IPS-18c (cell line): ENCODE data around the gene RBM20.

Source experiments
- H3K4me3 ChIP-seq: 2 replicates; pipeline ENCODE4 v1.7.0; 2013; ENCODE audit warnings: low read depth, mild to moderate bottlenecking, low read length, moderate library complexity; ENCODE audit not compliant: insufficient read depth
- H3K9me3 ChIP-seq: one replicate; pipeline ENCODE4 v1.6.1; 2013; ENCODE audit warnings: mild to moderate bottlenecking, low read length, moderate library complexity; ENCODE audit not compliant: control insufficient read depth, insufficient read depth

Gene RBM20

GRCh38 chr10:110813743-110814472 lies 169.8 kb downstream of the RBM20 start:
- Histone ChIP-seq H3K4me3 (no peak overlapping the region), H3K9me3 (no peaks in the 10 kb centered on the region)

DNA sequence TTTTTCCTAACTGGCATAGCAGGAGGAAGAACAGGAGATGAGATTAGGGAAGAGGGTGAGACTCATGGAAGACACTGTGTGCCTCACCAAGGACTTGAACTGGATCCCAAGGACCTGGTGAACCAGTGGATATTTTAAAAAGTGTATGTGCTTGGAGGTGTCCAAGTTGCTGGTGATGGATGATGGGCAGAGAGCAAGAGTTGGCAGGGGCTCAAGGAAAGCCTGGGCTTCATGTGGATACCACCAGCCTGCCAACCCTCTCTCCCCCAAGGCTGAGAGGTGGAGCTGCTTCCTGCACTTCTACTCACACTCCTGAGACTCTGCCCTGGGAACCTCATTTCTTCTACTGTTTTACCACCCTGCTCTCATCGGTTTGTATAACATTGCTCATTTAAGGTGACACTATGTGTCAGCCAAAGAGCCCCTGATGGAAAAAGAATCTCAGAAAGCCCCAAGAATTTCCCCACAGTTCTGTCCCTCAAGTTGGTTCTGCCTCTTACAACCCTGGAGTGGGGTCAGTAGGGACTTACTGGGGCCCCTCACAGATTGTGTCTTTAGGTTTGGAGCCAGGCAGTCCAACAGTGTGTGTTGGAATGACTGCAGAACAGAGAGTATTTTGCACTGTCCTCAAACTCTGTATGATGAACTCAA lies 171.3 kb downstream of the RBM20 start:
- Histone ChIP-seq H3K9me3 (no peaks in the 10 kb centered on the region), H3K4me3 (no peak overlapping the region)

GRCh38 chr10:110817614-110818013 lies 173.5 kb downstream of the RBM20 start:
- Histone ChIP-seq H3K4me3 (no peak overlapping the region), H3K9me3 (no peaks in the 10 kb centered on the region)

- Histone ChIP-seq H3K4me3 (no peak overlapping the region), H3K9me3 (no peaks in the 10 kb centered on the region)
These were observed 174.4 kb downstream of the RBM20 start for GRCh38 chr10:110818311-110819256.

DNA sequence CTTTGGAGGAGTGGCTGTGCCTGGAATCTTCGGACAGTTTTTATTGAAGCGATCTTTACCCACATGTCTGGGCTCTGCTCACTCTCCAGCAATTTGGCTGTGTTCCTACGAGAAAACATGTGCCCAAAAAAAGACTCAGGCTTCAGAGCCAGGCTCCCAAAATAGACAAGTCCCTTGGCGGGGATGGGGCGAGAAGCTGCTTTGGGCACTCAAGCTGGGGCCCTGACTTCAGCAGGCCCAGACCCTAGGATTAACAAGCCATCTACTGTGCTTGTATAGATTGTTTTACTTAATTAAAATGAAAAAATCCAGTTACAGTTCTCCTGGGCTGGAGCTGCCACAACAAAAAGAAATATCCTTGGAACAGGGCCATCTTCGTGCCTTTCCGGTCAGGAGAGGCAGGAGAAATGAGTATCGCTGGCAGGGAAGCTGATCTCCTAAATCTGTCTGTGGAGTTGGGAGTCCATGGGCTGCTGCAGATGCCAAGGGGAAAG lies 176.2 kb downstream of the RBM20 start:
- Histone ChIP-seq H3K9me3 (no peaks in the 10 kb centered on the region), H3K4me3 (no peak overlapping the region)

DNA sequence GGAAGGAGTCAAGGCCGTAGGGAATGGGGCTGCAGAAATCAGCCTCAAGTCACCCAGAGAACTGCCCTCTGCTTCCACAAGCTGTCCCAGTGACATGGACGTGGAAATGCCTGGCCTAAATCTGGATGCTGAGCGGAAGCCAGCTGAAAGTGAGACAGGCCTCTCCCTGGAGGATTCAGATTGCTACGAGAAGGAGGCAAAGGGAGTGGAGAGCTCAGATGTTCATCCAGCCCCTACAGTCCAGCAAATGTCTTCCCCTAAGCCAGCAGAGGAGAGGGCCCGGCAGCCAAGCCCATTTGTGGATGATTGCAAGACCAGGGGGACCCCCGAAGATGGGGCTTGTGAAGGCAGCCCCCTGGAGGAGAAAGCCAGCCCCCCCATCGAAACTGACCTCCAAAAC lies 177.4 kb downstream of the RBM20 start:
- Histone ChIP-seq H3K9me3 (no peaks in the 10 kb centered on the region), H3K4me3 (no peak overlapping the region)

DNA sequence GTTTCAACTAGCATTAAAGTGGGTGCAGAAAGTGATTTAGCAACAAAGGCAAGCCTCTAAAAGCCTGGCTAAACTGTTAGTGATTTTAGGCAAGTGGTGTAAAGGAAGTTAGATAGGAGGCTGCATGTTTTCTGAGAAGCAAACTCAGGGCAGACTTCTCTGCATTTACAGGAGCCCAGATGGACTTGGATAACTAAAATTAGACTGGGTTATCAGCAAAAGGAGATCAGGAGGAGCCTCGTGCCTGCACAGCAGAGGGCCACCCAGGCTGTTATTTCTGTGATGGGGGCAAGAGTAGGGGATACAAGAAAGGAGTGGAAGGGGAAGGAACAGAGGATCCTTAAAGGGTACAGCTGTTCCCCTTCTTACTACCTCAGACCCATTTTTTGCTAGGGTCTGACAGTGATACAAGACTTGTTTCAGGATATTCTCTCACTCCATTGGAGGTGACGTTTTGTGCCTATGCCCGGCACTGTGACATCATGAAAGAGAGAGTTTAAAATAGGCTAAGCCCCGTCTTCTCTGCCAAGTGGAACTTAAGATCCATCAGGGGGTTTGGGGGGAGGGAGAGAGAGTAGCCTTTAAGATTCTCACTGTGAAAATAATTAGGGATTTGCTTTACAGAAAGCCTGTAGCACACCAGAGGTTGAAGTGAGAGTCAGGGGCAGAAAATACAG lies 178.0 kb downstream of the RBM20 start:
- Histone ChIP-seq H3K9me3 (no peaks in the 10 kb centered on the region), H3K4me3 (no peak overlapping the region)

GRCh38 chr10:110822712-110823311 lies 178.7 kb downstream of the RBM20 start:
- Histone ChIP-seq H3K9me3 (no peaks in the 10 kb centered on the region), H3K4me3 (no peak overlapping the region)

GRCh38 chr10:110824152-110824441 lies 180.0 kb downstream of the RBM20 start:
- Histone ChIP-seq H3K4me3 (no peak overlapping the region), H3K9me3 (no peaks in the 10 kb centered on the region)

- Histone ChIP-seq H3K4me3 (no peak overlapping the region), H3K9me3 (no peaks in the 10 kb centered on the region)
These were observed 180.5 kb downstream of the RBM20 start for GRCh38 chr10:110824660-110825059.

DNA sequence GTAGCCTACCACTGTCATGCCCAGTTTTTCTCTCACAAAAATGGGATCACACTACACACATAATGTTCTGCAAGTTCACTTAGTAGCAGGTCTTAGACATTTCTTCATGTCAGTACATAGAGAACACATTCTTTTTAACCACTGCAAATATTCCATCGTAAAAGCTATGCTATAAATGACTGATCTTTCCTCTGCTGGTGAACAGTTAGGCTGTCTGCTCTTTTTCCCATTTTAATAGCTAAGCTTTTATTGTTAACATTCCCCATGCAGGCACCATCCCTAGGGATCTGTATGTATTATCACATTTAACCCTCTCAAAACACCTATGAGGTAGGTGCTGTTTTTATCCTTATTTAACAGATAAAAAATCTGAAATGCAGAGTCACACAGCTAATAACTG lies 181.4 kb downstream of the RBM20 start:
- Histone ChIP-seq H3K4me3 (no peak overlapping the region), H3K9me3 (no peaks in the 10 kb centered on the region)

- no peak overlapping the region for H3K4me3 ChIP-seq
- no peaks in the 10 kb centered on the region for H3K9me3 ChIP-seq
These were observed 183.3 kb downstream of the RBM20 start for GRCh38 chr10:110827410-110827809.

- H3K9me3 ChIP-seq, result no peaks in the 10 kb centered on the region
- H3K4me3 ChIP-seq, result no peak overlapping the region
These were observed 183.7 kb downstream of the RBM20 start for GRCh38 chr10:110827875-110828274.

DNA sequence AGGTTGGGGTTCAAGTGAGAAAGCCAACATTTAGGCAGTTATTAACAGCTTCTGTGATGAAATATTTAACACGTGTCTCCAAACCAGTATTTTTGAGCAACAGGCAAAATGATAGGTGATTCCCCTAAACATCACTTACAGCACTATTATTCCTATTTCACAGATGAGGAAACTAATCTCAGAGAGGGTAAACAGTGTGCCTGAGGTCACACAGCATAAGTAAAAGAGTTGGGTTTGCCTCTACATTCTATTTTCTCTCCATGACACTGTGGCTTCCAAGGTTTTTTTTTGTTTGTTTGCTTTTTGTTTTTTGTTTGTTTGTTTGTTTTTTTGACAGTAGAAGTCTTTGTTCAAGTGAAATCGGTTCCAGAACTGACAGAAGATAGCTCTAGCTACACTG lies 184.4 kb downstream of the RBM20 start:
- no peaks in the 10 kb centered on the region for H3K9me3 ChIP-seq
- no peak overlapping the region for H3K4me3 ChIP-seq

DNA sequence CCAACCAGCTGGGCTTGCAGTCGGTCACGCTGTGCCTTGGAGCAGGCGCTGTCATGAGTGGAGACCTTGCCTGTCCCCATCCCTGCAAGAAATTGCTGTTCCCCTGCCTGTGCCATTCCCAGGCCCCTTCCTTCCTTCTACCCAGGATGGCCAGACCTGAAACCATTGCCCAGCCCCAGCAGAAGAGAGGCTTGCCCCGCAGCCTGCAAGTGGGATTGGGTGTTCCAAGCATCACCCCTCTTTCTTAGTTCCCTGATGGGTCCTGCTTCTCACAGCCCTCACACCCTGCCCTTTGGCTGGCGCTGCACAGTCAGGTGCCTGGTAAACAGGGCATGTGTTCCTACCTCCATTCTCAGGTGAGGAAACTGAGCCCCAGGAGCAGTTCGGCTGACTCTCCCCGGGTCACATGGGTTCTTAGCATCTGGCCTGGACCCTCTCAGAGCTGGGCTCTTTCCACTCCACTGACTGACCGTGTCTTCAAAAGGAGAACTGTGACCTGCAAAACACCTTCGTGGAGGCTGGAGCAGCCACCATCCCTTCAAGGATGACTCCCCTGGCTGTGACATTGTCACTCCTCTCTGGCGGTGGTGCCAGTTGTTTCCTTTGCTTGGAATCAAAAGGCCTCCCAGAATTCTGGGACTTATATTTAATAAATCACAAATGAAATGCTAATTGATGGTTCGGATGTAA lies 185.7 kb downstream of the RBM20 start:
- no peaks in the 10 kb centered on the region for H3K9me3 ChIP-seq
- no peak overlapping the region for H3K4me3 ChIP-seq

DNA sequence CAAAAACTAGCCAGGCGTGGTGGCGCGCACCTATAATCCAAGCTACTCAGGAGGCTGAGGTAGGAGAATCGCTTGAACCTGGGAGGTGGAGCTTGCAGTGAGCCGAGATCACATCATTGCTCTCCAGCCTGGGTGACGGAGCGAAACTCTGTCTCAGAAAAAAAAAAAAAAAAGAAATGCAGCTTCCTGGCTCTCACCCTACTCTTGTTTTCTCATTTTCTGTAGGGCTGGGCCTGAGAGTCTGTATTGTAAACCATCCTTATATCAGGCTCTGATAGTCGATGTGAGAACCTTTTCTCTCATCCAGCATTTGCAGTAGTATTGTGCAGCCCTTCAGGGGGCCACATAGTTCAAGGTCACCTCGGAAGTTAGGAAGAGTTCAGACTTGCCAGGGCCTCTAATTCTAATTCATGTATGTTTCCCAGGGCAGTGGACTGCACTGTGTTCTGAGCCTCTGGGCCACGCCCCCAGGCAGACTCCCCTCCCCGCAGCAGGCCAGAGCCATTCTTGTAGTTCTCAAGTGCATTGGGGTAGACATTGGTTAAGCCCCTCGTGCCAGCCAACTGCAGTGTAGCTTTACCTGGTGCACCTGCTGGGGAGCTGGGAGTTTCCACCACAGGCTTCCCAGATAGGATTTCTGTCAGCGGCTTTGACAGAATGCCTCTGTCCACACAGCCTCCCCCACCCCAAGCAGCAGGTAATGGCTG lies 189.3 kb downstream of the RBM20 start:
- H3K4me3 ChIP-seq, result no peak overlapping the region
- no peaks in the 10 kb centered on the region for H3K9me3 ChIP-seq
